Progenitor cell of endocrine pancreas (in vitro differentiated cells): ENCODE results near the gene GPR107. TPM values are rescaled to one million over a fixed set of nuclear protein-coding genes. Genes with fewer than 3 reads are reported as not detected.

Source experiments
- DNase-seq: peaks from one replicate; pipeline ENCODE4 v3.0.0; 2021; ENCODE audit warnings: low spot score; ENCODE audit not compliant: unreplicated experiment
- H3K27ac Mint-ChIP-seq: 2 replicates; pipeline ENCODE4 v1.8.0; 2021; ENCODE audit warnings: mild to moderate bottlenecking, moderate library complexity, mixed read lengths
- H3K27me3 Mint-ChIP-seq: 2 replicates; pipeline ENCODE4 v1.8.0; 2021; ENCODE audit warnings: mixed read lengths
- H3K36me3 Mint-ChIP-seq: 2 replicates; pipeline ENCODE4 v1.8.0; 2022; ENCODE audit warnings: mixed read lengths; ENCODE audit not compliant: insufficient read depth
- H3K4me1 Mint-ChIP-seq: 2 replicates; pipeline ENCODE4 v1.8.0; 2021; ENCODE audit warnings: low read depth, mixed read lengths
- H3K4me3 Mint-ChIP-seq: 2 replicates; pipeline ENCODE4 v1.8.0; 2021; ENCODE audit warnings: low read depth, mild to moderate bottlenecking, moderate library complexity, mixed read lengths
- H3K9me3 Mint-ChIP-seq: 2 replicates; pipeline ENCODE4 v1.8.0; 2021; ENCODE audit warnings: low read depth, mixed read lengths
- total RNA-seq: library from RNA; stranded (reverse); gene quantifications from 2 replicates; pipeline ENCODE4 v1.2.1, GENCODE V29; 2021
- TF ChIP-seq, protein P1 (sequence below): fragments of 200-600 bp; sonication (generic); IDR thresholded peaks from one replicate; pipeline ENCODE4 v1.5.0; 2021; ENCODE audit warnings: antibody characterized with exemption, mild to moderate bottlenecking; ENCODE audit not compliant: unreplicated experiment

GPR107 gene
- total RNA-seq, 1 donor from 2014 or later, result 48.7 TPM

DNA sequence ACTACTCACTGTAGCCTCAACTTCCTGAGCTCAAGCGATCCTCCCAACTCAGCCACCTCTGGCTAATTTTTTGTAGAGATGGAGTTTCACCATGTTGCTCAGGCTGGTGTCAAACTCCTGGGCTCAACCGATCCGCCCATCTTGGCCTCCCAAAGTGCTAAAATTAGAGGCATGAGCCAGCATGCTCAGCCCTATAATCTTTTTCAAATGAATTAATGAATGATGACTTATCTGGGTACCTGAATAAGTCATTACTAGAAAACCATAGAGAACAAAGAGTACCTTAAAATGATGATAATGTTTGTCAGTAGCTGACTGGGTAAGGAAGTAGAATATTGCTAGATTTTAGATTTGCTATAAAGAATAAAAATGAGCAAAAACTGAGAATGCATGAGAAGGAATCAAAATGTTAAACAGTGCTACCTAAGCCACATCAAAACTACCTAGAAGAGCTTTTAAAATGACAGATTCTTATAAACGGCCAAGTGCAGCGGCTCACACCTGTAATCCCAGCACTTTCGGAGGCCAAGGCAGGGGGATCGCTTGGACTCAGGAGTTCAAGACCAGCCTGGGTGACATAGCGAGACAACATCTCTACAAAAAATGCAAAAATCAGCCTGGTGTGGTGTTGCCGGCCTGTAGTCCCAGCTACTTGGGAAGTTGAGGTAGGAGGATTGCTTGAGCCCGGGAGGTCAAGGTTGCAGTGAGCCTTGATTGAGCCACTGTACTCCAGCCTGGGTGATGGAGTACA is 24.3 kb upstream of the GPR107 start:
- no peak overlapping the region for H3K27ac Mint-ChIP-seq

DNA sequence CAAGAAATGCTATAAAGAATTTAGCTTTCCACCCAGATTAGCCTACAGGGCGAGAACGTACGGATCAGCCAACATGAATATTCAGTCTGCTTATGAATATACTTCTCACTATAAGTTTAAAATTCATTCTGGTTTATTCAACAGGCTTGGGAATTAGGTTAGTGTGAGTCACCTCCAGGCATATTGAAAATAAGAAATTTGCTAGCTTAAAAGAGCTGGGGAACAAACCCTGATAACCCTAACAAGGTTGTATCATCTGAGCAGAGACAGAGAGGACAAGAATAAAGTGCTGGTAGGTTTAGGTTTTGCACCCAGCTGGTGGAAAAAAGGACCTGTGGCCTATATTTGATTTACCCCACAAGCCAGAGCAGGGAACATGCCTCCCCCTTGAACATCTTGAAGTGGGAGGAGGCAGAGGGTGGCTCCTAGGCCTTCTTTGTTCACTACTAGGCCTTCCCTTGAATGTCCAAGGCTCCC is 23.0 kb upstream of the GPR107 start:
- Mint-ChIP-seq H3K9me3 (no peaks in the 10 kb centered on the region), H3K27me3 (no peaks in the 10 kb centered on the region), H3K27ac (peak overlapping the region; percentile 53), H3K4me3 (no peak overlapping the region), H3K36me3 (no peaks in the 10 kb centered on the region), H3K4me1 (peaks cover 6% of the 10 kb centered on the region)
- DNase-seq, result no peak
- TF ChIP-seq, protein P1, sequence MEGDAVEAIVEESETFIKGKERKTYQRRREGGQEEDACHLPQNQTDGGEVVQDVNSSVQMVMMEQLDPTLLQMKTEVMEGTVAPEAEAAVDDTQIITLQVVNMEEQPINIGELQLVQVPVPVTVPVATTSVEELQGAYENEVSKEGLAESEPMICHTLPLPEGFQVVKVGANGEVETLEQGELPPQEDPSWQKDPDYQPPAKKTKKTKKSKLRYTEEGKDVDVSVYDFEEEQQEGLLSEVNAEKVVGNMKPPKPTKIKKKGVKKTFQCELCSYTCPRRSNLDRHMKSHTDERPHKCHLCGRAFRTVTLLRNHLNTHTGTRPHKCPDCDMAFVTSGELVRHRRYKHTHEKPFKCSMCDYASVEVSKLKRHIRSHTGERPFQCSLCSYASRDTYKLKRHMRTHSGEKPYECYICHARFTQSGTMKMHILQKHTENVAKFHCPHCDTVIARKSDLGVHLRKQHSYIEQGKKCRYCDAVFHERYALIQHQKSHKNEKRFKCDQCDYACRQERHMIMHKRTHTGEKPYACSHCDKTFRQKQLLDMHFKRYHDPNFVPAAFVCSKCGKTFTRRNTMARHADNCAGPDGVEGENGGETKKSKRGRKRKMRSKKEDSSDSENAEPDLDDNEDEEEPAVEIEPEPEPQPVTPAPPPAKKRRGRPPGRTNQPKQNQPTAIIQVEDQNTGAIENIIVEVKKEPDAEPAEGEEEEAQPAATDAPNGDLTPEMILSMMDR, result no peak

More for the DNA sequence above, 24.3 kb upstream of the GPR107 start:
- no peak for DNase-seq
- no peak overlapping the region for H3K4me3 Mint-ChIP-seq
- peaks cover 8% of the 10 kb centered on the region for H3K4me1 Mint-ChIP-seq
- H3K27me3 Mint-ChIP-seq, result no peaks in the 10 kb centered on the region
- H3K9me3 Mint-ChIP-seq, result no peaks in the 10 kb centered on the region
- H3K36me3 Mint-ChIP-seq, result no peaks in the 10 kb centered on the region
- TF ChIP-seq, protein P1, result no peak

DNA sequence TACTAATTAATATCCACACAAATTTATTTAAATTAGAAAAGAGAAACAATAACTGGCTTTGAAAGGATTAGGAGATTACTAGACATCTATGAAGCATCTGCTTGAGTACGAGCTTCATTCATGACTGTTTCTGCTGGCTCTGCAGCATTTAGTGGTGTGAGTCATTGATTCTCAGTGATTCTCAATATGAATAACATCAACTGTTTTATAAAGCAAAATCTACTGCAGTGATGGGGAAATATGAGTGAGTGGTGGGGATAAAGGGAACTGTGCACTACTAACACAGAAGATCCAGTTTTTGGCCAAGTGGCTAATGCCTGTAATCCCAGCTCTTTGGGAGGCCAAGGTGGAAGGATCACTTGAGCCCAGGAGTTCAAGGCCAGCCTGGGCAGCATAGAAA is 19.1 kb upstream of the GPR107 start:
- H3K4me3 Mint-ChIP-seq, result no peak overlapping the region
- no peaks in the 10 kb centered on the region for H3K4me1 Mint-ChIP-seq
- no peak overlapping the region for H3K27ac Mint-ChIP-seq
- DNase-seq, result no peak
- TF ChIP-seq, protein P1, result no peak
- peaks cover 1% of the 10 kb centered on the region for H3K36me3 Mint-ChIP-seq
- no peaks in the 10 kb centered on the region for H3K9me3 Mint-ChIP-seq
- H3K27me3 Mint-ChIP-seq, result no peaks in the 10 kb centered on the region

DNA sequence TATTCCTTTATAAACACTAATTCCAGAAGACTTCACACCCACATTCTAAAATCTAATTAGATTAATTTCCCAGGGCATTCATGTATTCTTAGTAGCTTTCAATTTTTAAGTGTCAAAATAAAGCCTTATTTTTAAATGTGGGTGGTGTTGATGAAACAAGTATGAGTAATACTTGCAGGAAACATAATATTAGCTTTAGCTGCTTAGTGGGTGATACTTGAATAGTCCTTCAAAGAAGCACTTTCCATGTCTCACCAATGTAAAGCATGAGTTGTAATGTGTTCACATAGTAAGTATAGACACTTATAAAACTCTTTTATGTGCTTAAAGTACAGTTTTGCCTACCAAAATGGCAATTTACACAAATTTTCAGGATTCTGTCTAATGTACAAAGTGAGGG is 17.6 kb upstream of the GPR107 start:
- TF ChIP-seq, protein P1, result no peak
- no peak for DNase-seq
- Mint-ChIP-seq H3K9me3 (no peaks in the 10 kb centered on the region), H3K4me3 (no peak overlapping the region), H3K36me3 (peaks cover 1% of the 10 kb centered on the region), H3K27me3 (no peaks in the 10 kb centered on the region), H3K4me1 (peaks cover 1% of the 10 kb centered on the region), H3K27ac (no peak overlapping the region)

DNA sequence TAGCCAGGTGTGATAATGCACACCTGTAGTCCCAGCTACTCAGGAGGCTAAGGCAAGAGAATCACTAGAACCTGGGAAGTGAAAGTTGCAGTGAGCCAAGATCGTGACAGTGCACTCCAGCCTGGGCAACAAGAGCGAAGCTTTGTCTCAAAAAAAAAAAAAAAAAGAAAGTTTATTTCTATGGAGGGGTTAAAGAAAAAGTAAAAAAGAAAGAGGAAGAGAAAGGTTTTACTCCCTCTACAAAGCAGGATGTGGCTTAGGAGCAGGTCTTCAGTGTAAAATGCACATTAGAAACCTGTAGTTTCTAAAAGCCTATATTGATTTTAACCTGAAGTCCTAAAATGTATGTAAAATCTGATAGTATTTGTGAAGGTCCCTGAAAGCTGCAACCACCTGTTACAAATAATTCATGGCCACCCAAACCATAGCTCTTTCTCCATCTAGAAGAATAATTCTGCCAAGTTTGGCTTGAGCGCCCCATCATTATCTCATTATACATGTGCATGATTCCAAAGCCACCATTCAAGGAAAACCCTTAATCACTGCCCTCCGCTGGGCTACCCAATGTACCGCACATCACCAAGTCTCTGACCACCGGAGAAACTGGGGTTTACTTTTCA is 14.1 kb upstream of the GPR107 start:
- Mint-ChIP-seq H3K4me1 (peaks cover 13% of the 10 kb centered on the region), H3K9me3 (no peaks in the 10 kb centered on the region), H3K27me3 (no peaks in the 10 kb centered on the region), H3K27ac (no peak overlapping the region), H3K36me3 (peaks cover 1% of the 10 kb centered on the region), H3K4me3 (no peak overlapping the region)
- TF ChIP-seq, protein P1, result no peak
- no peak for DNase-seq
